Keratinocyte (primary cell): ENCODE data around the gene FAM184B. TPM values are rescaled to one million over a fixed set of nuclear protein-coding genes. Genes with fewer than 3 reads are reported as not detected.

Experiments used
- DNase-seq: peaks from one replicate; pipeline ENCODE4 v3.0.0-alpha.2; 2011; ENCODE audit warnings: low read depth, missing footprints, low spot score
- FAIRE-seq: peaks from 2 replicates; lab custom pipeline; 2011; peaks lifted over from hg19 to GRCh38; lab: Jason Lieb, UNC
- H2AFZ ChIP-seq: 2 replicates; pipeline ENCODE4 v1.6.0; 2012; ENCODE audit warnings: low read length, control low read depth, inconsistent platforms; ENCODE audit not compliant: control insufficient read depth
- H3K27ac ChIP-seq: 2 replicates; pipeline ENCODE4 v1.5.1; 2011; ENCODE audit warnings: low read length; ENCODE audit not compliant: control insufficient read depth, insufficient read depth
- H3K27me3 ChIP-seq: 3 replicates; pipeline ENCODE4 v1.6.0; 2011; ENCODE audit warnings: low read length; ENCODE audit not compliant: control insufficient read depth, insufficient read depth; ENCODE audit errors: extremely low read depth
- H3K36me3 ChIP-seq, 2 experiments: 2 replicates in 1 of 2; 3 replicates in 1 of 2; pipeline ENCODE4 v1.5.1; 2011; ENCODE audit warnings: low read length in 2 of 2, mild to moderate bottlenecking in 1 of 2; ENCODE audit not compliant: control insufficient read depth in 2 of 2, insufficient read depth in 2 of 2; ENCODE audit errors: extremely low read depth in 1 of 2
- H3K4me1 ChIP-seq: 3 replicates; pipeline ENCODE4 v1.5.1; 2011; ENCODE audit warnings: low read length; ENCODE audit not compliant: control insufficient read depth, insufficient read depth; ENCODE audit errors: extremely low read depth
- H3K4me2 ChIP-seq: 3 replicates; pipeline ENCODE4 v1.6.0; 2011; ENCODE audit warnings: low read depth, low read length; ENCODE audit not compliant: control insufficient read depth, insufficient read depth; ENCODE audit errors: extremely low read depth
- H3K4me3 ChIP-seq, 3 experiments: fragments of 200-600 bp in 1 of 3; sonication (generic) in 1 of 3; 2 replicates in 2 of 3; 3 replicates in 1 of 3; pipeline ENCODE4 v1.5.1; 2011 to 2016; ENCODE audit warnings: low read length in 3 of 3, mild to moderate bottlenecking in 3 of 3, control low read depth in 2 of 3, inconsistent platforms in 1 of 3, low read depth in 1 of 3, mixed read lengths in 1 of 3, mixed run types in 1 of 3, moderate library complexity in 1 of 3; ENCODE audit not compliant: control insufficient read depth in 2 of 3, insufficient read depth in 2 of 3; ENCODE audit errors: extremely low read depth in 1 of 3
- H3K79me2 ChIP-seq: 2 replicates; pipeline ENCODE4 v1.6.0; 2012; ENCODE audit warnings: low read length; ENCODE audit not compliant: control insufficient read depth, insufficient read depth
- H3K9ac ChIP-seq: 3 replicates; pipeline ENCODE4 v1.6.0; 2011; ENCODE audit warnings: low read length; ENCODE audit not compliant: control insufficient read depth, insufficient read depth; ENCODE audit errors: extremely low read depth
- H3K9me1 ChIP-seq: 3 replicates; pipeline ENCODE4 v1.6.0; 2011; ENCODE audit warnings: low read length; ENCODE audit not compliant: control insufficient read depth, insufficient read depth; ENCODE audit errors: extremely low read depth
- H3K9me3 ChIP-seq: 2 replicates; pipeline ENCODE4 v1.5.1; 2012; ENCODE audit warnings: low read depth, low read length; ENCODE audit not compliant: control insufficient read depth
- H4K20me1 ChIP-seq: 3 replicates; pipeline ENCODE4 v1.6.0; 2011; ENCODE audit warnings: low read length; ENCODE audit not compliant: control insufficient read depth, insufficient read depth; ENCODE audit errors: extremely low read depth
- EZH2 ChIP-seq: IDR thresholded peaks from one replicate; pipeline ENCODE4 v1.6.1; 2012; ENCODE audit warnings: inconsistent platforms, mild to moderate bottlenecking, low read length, moderate library complexity
- dilution Hi-C: fragments of 300-500 bp; cut with MboI; formaldehyde crosslinking; loops from one replicate; pipeline ENCODE4 v1.7.0; 2020; ENCODE audit warnings: low sequenced_read_pairs; ENCODE audit not compliant: extremely low pct_ligation_motif_present
- polyA plus RNA-seq, 5 experiments: library from polyadenylated mRNA; depleted of rRNA in 3 of 5; stranded (reverse) in 3 of 5; stranded (forward) in 1 of 5; unstranded in 1 of 5; fragments of >200 nt; gene quantifications; 1 replicate in 1 of 5; 2 replicates in 3 of 5; 3 replicates in 1 of 5; pipeline versions ENCODE4 v1.2.1 to v1.2.3, GENCODE V29; 2011 to 2012; ENCODE audit warnings: missing spikeins in 2 of 5, low read depth in 1 of 5, low replicate concordance in 1 of 5
- TF ChIP-seq, protein P1 (sequence below), 3 experiments: IDR thresholded peaks in 1 of 3; conservative IDR thresholded peaks in 1 of 3; optimal IDR thresholded peaks in 1 of 3; 2 replicates in 2 of 3; 3 replicates in 1 of 3; pipeline versions ENCODE3 to v1.5.1; 2011; ENCODE audit warnings: low read length in 3 of 3, mild to moderate bottlenecking in 3 of 3, moderate library complexity in 2 of 3, control low read depth in 1 of 3, inconsistent platforms in 1 of 3; ENCODE audit not compliant: insufficient read depth in 2 of 3; ENCODE audit errors: extremely low read depth in 1 of 3

The FAM184B gene
- polyA plus RNA-seq, 1 donor (not counting 4 experiments of a cell fraction or from before 2014, with no cell fraction given): 0.01 TPM

DNA sequence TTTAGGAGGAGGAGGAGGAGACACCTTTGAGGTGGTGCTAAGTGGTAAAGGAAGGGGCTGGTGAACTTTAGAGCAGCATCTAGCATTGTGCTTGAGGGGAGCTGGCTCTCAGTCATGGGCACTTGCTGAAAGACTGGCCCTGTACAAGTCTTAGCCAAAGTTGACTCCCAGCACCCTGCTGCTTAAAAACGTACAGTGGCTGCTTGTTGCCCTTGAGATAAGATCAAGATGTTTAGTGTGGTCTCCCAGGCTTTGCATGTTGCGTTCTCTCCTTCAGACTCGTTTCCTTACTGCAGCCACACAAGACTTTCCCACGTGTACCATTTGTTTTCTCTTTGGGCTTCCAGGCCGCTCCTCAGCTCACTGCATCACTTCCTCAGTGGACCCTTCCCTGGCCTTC lies 165.1 kb downstream of the FAM184B start:
- Histone ChIP-seq H3K27me3 (no peaks in the 10 kb centered on the region), H3K27ac (no peak overlapping the region), H3K36me3 (peaks cover 9 to 24% of the 10 kb centered on the region in 2 experiments), H2AFZ (no peak overlapping the region), H3K9me3 (no peaks in the 10 kb centered on the region), H3K9ac (no peak overlapping the region), H3K4me2 (peak overlapping the region; percentile 48), H4K20me1 (peaks cover 15% of the 10 kb centered on the region), H3K79me2 (peaks cover 59% of the 10 kb centered on the region), H3K9me1 (no peaks in the 10 kb centered on the region), H3K4me1 (peaks cover 18% of the 10 kb centered on the region), H3K4me3 (no peak overlapping the region)
- no peak for FAIRE-seq
- TF ChIP-seq EZH2: no peak
- TF ChIP-seq, protein P1, sequence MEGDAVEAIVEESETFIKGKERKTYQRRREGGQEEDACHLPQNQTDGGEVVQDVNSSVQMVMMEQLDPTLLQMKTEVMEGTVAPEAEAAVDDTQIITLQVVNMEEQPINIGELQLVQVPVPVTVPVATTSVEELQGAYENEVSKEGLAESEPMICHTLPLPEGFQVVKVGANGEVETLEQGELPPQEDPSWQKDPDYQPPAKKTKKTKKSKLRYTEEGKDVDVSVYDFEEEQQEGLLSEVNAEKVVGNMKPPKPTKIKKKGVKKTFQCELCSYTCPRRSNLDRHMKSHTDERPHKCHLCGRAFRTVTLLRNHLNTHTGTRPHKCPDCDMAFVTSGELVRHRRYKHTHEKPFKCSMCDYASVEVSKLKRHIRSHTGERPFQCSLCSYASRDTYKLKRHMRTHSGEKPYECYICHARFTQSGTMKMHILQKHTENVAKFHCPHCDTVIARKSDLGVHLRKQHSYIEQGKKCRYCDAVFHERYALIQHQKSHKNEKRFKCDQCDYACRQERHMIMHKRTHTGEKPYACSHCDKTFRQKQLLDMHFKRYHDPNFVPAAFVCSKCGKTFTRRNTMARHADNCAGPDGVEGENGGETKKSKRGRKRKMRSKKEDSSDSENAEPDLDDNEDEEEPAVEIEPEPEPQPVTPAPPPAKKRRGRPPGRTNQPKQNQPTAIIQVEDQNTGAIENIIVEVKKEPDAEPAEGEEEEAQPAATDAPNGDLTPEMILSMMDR (optimal IDR thresholded peaks at IDR 0.05 in 1 of 3, IDR thresholded peaks at IDR 0.05 in 1 of 3, conservative IDR thresholded peaks at IDR 0.05 in 1 of 3; ENCODE audit: extremely low read depth in 1 of 3, insufficient read depth in 2 of 3, low read length in 3 of 3): no peak
- DNase-seq: no peak
- dilution Hi-C loops: no loop called here

DNA sequence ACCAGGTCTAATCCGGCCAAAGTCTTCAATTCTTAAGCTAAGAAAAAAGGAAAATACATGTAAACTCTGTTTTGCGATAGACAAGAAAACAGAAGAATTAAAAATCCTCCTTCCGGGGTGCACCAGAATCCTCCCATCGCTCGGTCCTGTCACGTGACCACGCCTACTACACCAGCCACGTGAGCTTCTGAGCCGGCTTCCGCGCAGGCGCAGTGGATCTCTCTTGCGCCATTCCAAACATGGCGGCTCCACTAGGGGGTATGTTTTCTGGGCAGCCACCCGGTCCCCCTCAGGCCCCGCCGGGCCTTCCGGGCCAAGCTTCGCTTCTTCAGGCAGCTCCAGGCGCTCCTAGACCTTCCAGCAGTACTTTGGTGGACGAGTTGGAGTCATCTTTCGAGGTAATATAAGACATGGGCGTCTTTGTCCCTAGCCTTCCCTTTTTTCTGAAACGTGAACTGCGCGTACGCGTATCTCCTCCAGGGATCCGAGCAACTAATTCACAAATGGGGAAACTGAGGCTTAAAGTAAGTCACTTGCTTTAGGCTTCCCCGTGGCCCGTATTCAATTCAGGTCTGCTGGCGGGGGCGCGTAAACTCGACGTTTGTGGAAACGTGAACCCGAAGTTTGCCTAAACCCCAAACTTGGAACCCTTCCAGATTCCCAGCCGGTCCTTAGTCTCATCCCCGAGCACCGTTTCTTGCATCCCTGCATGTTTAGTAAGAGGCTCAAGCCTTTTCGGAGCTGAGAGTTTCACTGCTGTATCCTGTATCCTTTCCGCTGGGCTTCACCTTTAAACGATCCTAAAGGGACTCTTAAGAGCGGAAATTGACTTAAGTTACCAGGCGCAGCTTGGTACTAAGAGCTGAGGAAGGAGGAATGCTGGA lies 166.8 kb downstream of the FAM184B start, which contains the start of gene MED28:
Gene MED28, plus strand, starts transcription at position 226 of the 884 bp plus-strand sequence. Its CDS starts 14 bp downstream, at position 240.
- peak within 1 kb of the TSS; percentile 95 to 100 (median 99) for H3K4me3 ChIP-seq
- dilution Hi-C loops: no loop called here
- TF ChIP-seq, protein P1 (optimal IDR thresholded peaks at IDR 0.05 in 1 of 3, IDR thresholded peaks at IDR 0.05 in 1 of 3, conservative IDR thresholded peaks at IDR 0.05 in 1 of 3; ENCODE audit: extremely low read depth in 1 of 3, insufficient read depth in 2 of 3, low read length in 3 of 3): peak in 1 of 3 experiments; percentile 11
- no peak for TF ChIP-seq EZH2
- H3K36me3 ChIP-seq: peaks cover 7 to 18% of the 10 kb centered on the region in 2 experiments
- H3K79me2 ChIP-seq: peaks cover 52% of the 10 kb centered on the region
- peak within 1 kb of the TSS; percentile 94 for H3K4me2 ChIP-seq
- FAIRE-seq (peak; percentile 84), DNase-seq (peak; percentile 66)
- no peaks in the 10 kb centered on the region for H3K9me3 ChIP-seq
- H2AFZ ChIP-seq: peak within 1 kb of the TSS; percentile 92
- H3K9me1 ChIP-seq: no peaks in the 10 kb centered on the region
- H3K27me3 ChIP-seq: no peaks in the 10 kb centered on the region
- peak within 1 kb of the TSS; percentile 98 for H3K27ac ChIP-seq
- peak within 1 kb of the TSS; percentile 99 for H3K9ac ChIP-seq
- peaks cover 15% of the 10 kb centered on the region for H4K20me1 ChIP-seq
- H3K4me1 ChIP-seq: peaks cover 18% of the 10 kb centered on the region
